Stimulated activated naive B cell treated with anti-CD40 and anti-IgM and Interleukin-4, amounts not matched to agents 10 μg/mL and 1 μg/mL and 100 μg/mL, for 72 hours (primary cell): Measurements from ENCODE around the gene NCKAP5.
A peak's percentile ranks its signal among the peaks of the same experiment; 100 is the strongest.

Experiments used
- ATAC-seq, 2 donors: fragments of 150-1000 bp; cut with Tn5 transposase; replicated peaks; 2 replicates each; pipeline ENCODE4 v1.10.0; 2021; ENCODE audit warnings: moderate library complexity in 1 of 2
- DNase-seq: peaks from one replicate; pipeline ENCODE4 v3.0.0; 2021
- H3K27ac Mint-ChIP-seq: one replicate; pipeline ENCODE4 v1.8.0; 2022; ENCODE audit warnings: mild to moderate bottlenecking, mixed read lengths
- H3K27me3 Mint-ChIP-seq, 2 donors: one replicate each; pipeline ENCODE4 v1.8.0; 2022; ENCODE audit warnings: mixed read lengths in 2 of 2
- H3K36me3 Mint-ChIP-seq, 2 donors: one replicate each; pipeline ENCODE4 v1.8.0; 2022; ENCODE audit warnings: mixed read lengths in 2 of 2, mild to moderate bottlenecking in 1 of 2
- H3K4me1 Mint-ChIP-seq, 2 donors: one replicate each; pipeline ENCODE4 v1.8.0; 2022; ENCODE audit warnings: mixed read lengths in 2 of 2, mild to moderate bottlenecking in 1 of 2
- H3K4me3 Mint-ChIP-seq, 2 donors: one replicate each; pipeline ENCODE4 v1.8.0; 2022; ENCODE audit warnings: mild to moderate bottlenecking in 2 of 2, mixed read lengths in 2 of 2, moderate library complexity in 1 of 2
- H3K9me3 Mint-ChIP-seq, 2 donors: one replicate each; pipeline ENCODE4 v1.8.0; 2022; ENCODE audit warnings: mixed read lengths in 2 of 2, mild to moderate bottlenecking in 1 of 2

NCKAP5 gene

GRCh38 chr2:133077269-133077822 lies 490.9 kb downstream of the NCKAP5 start:
- peaks cover 6% of the 10 kb centered on the region in 2 donors for H3K9me3 Mint-ChIP-seq
- ATAC-seq = no peak
- no peak for DNase-seq
- H3K4me3 Mint-ChIP-seq = no peak overlapping the region
- H3K36me3 Mint-ChIP-seq = no peaks in the 10 kb centered on the region
- H3K27ac Mint-ChIP-seq = no peak overlapping the region
- no peaks in the 10 kb centered on the region for H3K27me3 Mint-ChIP-seq
- no peaks in the 10 kb centered on the region for H3K4me1 Mint-ChIP-seq

GRCh38 chr2:133072837-133073694 lies 495.2 kb downstream of the NCKAP5 start:
- Mint-ChIP-seq H3K9me3 (peaks cover 6% of the 10 kb centered on the region in 2 donors), H3K27ac (no peak overlapping the region), H3K4me1 (no peaks in the 10 kb centered on the region), H3K36me3 (no peaks in the 10 kb centered on the region), H3K4me3 (no peak overlapping the region), H3K27me3 (no peaks in the 10 kb centered on the region)
- no peak for DNase-seq
- ATAC-seq = no peak

- no peak overlapping the region for H3K4me3 Mint-ChIP-seq
Observed at GRCh38 chr2:133063775-133064174, 504.5 kb downstream of the NCKAP5 start.

GRCh38 chr2:133062931-133063665 lies 505.2 kb downstream of the NCKAP5 start:
- DNase-seq (no peak), ATAC-seq (no peak)
- Mint-ChIP-seq H3K4me1 (no peaks in the 10 kb centered on the region), H3K36me3 (no peaks in the 10 kb centered on the region), H3K4me3 (no peak overlapping the region), H3K9me3 (no peaks in the 10 kb centered on the region), H3K27me3 (no peaks in the 10 kb centered on the region), H3K27ac (no peak overlapping the region)

More at GRCh38 chr2:133063775-133064174, 504.5 kb downstream of the NCKAP5 start:
- DNase-seq (no peak), ATAC-seq (no peak)
- Mint-ChIP-seq H3K27ac (no peak overlapping the region), H3K4me1 (no peaks in the 10 kb centered on the region), H3K27me3 (no peaks in the 10 kb centered on the region), H3K9me3 (no peaks in the 10 kb centered on the region), H3K36me3 (no peaks in the 10 kb centered on the region)

- Mint-ChIP-seq H3K9me3 (no peaks in the 10 kb centered on the region), H3K4me1 (no peaks in the 10 kb centered on the region), H3K36me3 (no peaks in the 10 kb centered on the region), H3K4me3 (no peak overlapping the region), H3K27me3 (no peaks in the 10 kb centered on the region), H3K27ac (no peak overlapping the region)
- DNase-seq (no peak), ATAC-seq (no peak)
Observed at GRCh38 chr2:133061874-133062593, 506.2 kb downstream of the NCKAP5 start.

GRCh38 chr2:133054297-133054696 lies 514.0 kb downstream of the NCKAP5 start:
- ATAC-seq = no peak
- Mint-ChIP-seq H3K27me3 (no peaks in the 10 kb centered on the region), H3K4me1 (no peaks in the 10 kb centered on the region), H3K9me3 (peaks cover 0 to 3% of the 10 kb centered on the region in 2 donors), H3K4me3 (no peak overlapping the region), H3K27ac (no peak overlapping the region), H3K36me3 (no peaks in the 10 kb centered on the region)
- DNase-seq = no peak

DNA sequence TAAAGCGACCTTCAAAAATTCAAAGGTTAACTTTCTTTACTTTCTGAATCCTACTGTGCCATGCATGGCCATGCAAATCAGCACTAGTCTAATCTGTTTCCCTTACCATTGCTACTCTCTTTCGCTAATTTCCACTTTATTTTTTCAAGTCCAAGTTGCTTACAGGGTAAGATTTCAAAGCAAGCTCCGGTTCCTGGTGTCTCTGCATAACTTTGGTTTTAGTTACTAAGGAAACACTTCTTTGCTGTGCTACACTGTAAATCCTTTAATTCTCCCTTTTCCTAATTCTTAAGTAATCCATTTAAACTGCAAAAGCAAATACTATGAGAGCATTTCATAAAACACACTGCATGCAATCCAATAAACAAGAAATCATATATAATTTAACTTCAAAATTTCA lies 514.7 kb downstream of the NCKAP5 start:
- Mint-ChIP-seq H3K36me3 (no peaks in the 10 kb centered on the region), H3K9me3 (peaks cover 0 to 3% of the 10 kb centered on the region in 2 donors), H3K27ac (peak overlapping the region; percentile 2)

DNA sequence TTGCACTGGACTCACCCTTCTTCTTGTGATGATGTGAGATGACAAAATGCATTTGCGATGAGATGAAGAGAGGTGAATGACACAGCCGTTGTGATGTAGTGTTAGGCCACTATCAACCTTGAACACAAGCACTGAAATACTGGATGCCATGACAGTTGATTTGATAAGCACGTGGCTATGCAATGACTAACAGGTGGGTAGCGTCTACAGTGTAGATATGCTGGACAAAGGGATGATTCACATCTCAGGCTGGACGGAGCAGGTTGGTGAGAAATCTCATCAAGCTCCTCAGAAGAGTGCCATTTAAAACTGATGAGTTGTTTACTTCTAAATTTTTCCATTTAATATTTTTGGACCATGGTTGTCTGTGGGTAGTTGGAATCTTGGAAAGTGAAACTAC lies 522.5 kb downstream of the NCKAP5 start:
- ATAC-seq (no peak), DNase-seq (no peak)
- Mint-ChIP-seq H3K36me3 (no peaks in the 10 kb centered on the region), H3K27me3 (no peaks in the 10 kb centered on the region), H3K9me3 (no peaks in the 10 kb centered on the region), H3K4me1 (no peaks in the 10 kb centered on the region), H3K27ac (no peak overlapping the region), H3K4me3 (no peak overlapping the region)

More for the DNA sequence above, 514.7 kb downstream of the NCKAP5 start:
- no peaks in the 10 kb centered on the region for H3K27me3 Mint-ChIP-seq
- no peak for DNase-seq
- ATAC-seq = no peak
- H3K4me1 Mint-ChIP-seq = no peaks in the 10 kb centered on the region
- H3K4me3 Mint-ChIP-seq = no peak overlapping the region

DNA sequence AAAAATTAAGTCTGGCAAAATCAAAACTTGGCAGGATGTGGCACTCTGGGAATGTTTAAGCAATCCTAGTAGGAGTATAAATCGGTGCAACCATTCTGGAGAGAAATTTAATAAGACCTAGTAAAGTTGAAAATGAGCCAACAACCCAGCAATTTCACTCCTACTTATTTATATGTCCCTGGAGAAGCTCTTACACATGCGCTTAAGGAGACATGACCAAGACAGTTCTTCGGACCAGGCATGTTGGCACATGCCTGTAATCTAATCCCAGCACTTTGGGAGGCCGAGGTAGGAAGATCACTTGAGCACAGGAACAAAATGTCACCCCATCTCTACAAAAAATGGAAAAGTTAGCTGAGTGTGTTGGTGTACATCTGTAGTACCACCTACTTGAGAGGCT lies 523.7 kb downstream of the NCKAP5 start:
- Mint-ChIP-seq H3K36me3 (no peaks in the 10 kb centered on the region), H3K4me1 (no peaks in the 10 kb centered on the region), H3K4me3 (no peak overlapping the region), H3K27me3 (no peaks in the 10 kb centered on the region), H3K9me3 (no peaks in the 10 kb centered on the region), H3K27ac (no peak overlapping the region)
- DNase-seq = no peak
- no peak for ATAC-seq

GRCh38 chr2:133040170-133040569 lies 528.1 kb downstream of the NCKAP5 start:
- H3K36me3 Mint-ChIP-seq = no peaks in the 10 kb centered on the region
- no peaks in the 10 kb centered on the region for H3K27me3 Mint-ChIP-seq
- ATAC-seq (no peak), DNase-seq (no peak)
- no peak overlapping the region for H3K4me3 Mint-ChIP-seq
- H3K9me3 Mint-ChIP-seq = peaks cover 11 to 12% of the 10 kb centered on the region in 2 donors
- no peak overlapping the region for H3K27ac Mint-ChIP-seq
- H3K4me1 Mint-ChIP-seq = no peaks in the 10 kb centered on the region

- no peaks in the 10 kb centered on the region for H3K27me3 Mint-ChIP-seq
- no peak for DNase-seq
- peaks cover 11 to 15% of the 10 kb centered on the region in 2 donors for H3K9me3 Mint-ChIP-seq
- no peaks in the 10 kb centered on the region for H3K36me3 Mint-ChIP-seq
- H3K4me3 Mint-ChIP-seq = no peak overlapping the region
- no peak for ATAC-seq
- H3K27ac Mint-ChIP-seq = no peak overlapping the region
- no peaks in the 10 kb centered on the region for H3K4me1 Mint-ChIP-seq
Observed at GRCh38 chr2:133039531-133039930, 528.7 kb downstream of the NCKAP5 start.

- H3K4me3 Mint-ChIP-seq = no peak overlapping the region
- ATAC-seq = no peak
Observed at GRCh38 chr2:133026536-133027177, 541.6 kb downstream of the NCKAP5 start.

GRCh38 chr2:133025004-133025403 lies 543.3 kb downstream of the NCKAP5 start:
- H3K27me3 Mint-ChIP-seq = no peaks in the 10 kb centered on the region
- DNase-seq = no peak
- H3K36me3 Mint-ChIP-seq = no peaks in the 10 kb centered on the region
- H3K27ac Mint-ChIP-seq = no peak overlapping the region
- no peaks in the 10 kb centered on the region for H3K9me3 Mint-ChIP-seq
- H3K4me3 Mint-ChIP-seq = no peak overlapping the region
- ATAC-seq = no peak
- no peaks in the 10 kb centered on the region for H3K4me1 Mint-ChIP-seq

More at GRCh38 chr2:133026536-133027177, 541.6 kb downstream of the NCKAP5 start:
- H3K36me3 Mint-ChIP-seq = no peaks in the 10 kb centered on the region
- H3K9me3 Mint-ChIP-seq = no peaks in the 10 kb centered on the region
- no peak overlapping the region for H3K27ac Mint-ChIP-seq
- no peaks in the 10 kb centered on the region for H3K27me3 Mint-ChIP-seq
- no peaks in the 10 kb centered on the region for H3K4me1 Mint-ChIP-seq
- DNase-seq = no peak
